Lower lobe of right lung (tissue), 2 donors: Measurements from ENCODE around the gene AHI1. TPM values are rescaled to one million over a fixed set of nuclear protein-coding genes. Genes with fewer than 3 reads are reported as not detected.
"Not testable (repeated sequence)": the region's sequence is repeated elsewhere in the genome, so short reads cannot be mapped to it uniquely, and the experiment has no call there.

Experiments used
- ATAC-seq, 2 donors: fragments of 200-7000 bp; cut with Tn5 transposase; one replicate each; pipeline ENCODE4 v1.9.1; 2020 to 2022; ENCODE audit warnings: mild to moderate bottlenecking in 2 of 2, moderate library complexity in 2 of 2
- DNase-seq: peaks from one replicate; pipeline ENCODE4 v3.0.0-alpha.2; 2020
- H3K27ac ChIP-seq: fragments of 200-600 bp; one replicate; pipeline ENCODE4 v1.8.0; 2022
- H3K27me3 ChIP-seq: fragments of 200-600 bp; one replicate; pipeline ENCODE4 v1.8.0; 2022; ENCODE audit warnings: low read depth
- H3K36me3 ChIP-seq: fragments of 200-600 bp; one replicate; pipeline ENCODE4 v1.8.0; 2022; ENCODE audit warnings: mild to moderate bottlenecking
- H3K4me1 ChIP-seq: fragments of 200-600 bp; one replicate; pipeline ENCODE4 v1.8.0; 2022
- H3K4me3 ChIP-seq: fragments of 200-600 bp; one replicate; pipeline ENCODE4 v1.8.0; 2022; ENCODE audit warnings: mild to moderate bottlenecking
- H3K9me3 ChIP-seq: fragments of 200-600 bp; one replicate; pipeline ENCODE4 v1.8.0; 2022
- CTCF ChIP-seq: fragments of 200-600 bp; IDR thresholded peaks from one replicate; pipeline ENCODE4 v1.8.0; 2022; ENCODE audit warnings: antibody characterized with exemption, mild to moderate bottlenecking
- intact Hi-C: fragments of 100-400 bp; cut with DNase I; formaldehyde crosslinking; loops from one replicate; pipeline ENCODE4 v1.11.0; 2022
- total RNA-seq: library from RNA; stranded (reverse); fragmentation: NEBNext Ultra II Directional; extraction: Animal tissue kit (Norgen Biotek cat#: 25700); gene quantifications from one replicate; pipeline ENCODE4 v1.2.1, GENCODE V29; 2021
- donor health status: DM: no; HTN: yes; CAD: no; lungs with severe emphysema.

Gene AHI1
- total RNA-seq, 1 donor from 2014 or later: 31.7 TPM

DNA sequence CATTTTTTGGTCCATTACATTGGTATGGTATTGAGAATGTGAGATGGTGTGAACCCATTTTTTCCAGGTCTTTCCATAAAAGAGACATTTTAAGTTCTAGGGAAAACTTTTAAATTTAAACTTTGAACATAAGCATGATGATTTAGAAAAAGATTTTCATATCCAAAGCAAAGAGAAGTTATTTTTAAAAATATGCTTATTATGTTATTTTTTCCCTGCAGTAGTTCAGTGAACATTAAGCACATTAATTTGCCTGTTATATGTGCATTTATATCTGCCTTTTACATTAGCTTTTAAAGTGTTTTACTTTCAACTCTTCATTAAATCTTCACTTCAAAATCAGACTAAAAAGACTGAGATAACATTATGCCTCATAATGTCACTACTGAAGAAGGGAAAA lies 116.7 kb downstream of the AHI1 start:
- Histone ChIP-seq H3K4me1 (no peaks in the 10 kb centered on the region), H3K4me3 (no peak overlapping the region), H3K27me3 (no peaks in the 10 kb centered on the region), H3K9me3 (no peaks in the 10 kb centered on the region), H3K36me3 (no peaks in the 10 kb centered on the region), H3K27ac (no peak overlapping the region)
- intact Hi-C loops: no loop called here
- DNase-seq (no peak), ATAC-seq (no peak)
- no peak for TF ChIP-seq CTCF

DNA sequence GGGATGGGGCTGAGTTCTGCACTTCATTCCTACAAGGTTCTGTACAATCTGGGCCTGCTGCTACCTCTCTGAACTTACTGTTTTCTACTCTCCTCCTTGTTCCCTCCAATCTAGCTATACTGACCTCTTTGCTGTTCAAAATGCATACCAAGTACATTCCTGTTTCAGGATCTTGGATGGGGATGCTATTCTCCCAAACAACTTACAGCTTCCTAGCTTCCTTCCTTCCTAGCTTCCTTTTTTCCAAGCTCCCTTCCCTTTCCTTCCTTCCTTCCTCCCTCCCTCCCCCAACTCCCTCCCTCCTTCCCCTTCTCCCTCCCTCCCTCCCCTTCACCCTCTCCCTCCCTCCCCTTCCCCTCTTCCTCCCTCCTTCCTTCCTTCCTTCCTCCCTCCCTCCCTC lies 117.9 kb downstream of the AHI1 start:
- no peak for ATAC-seq

GRCh38 chr6:135372758-135373157 lies 124.8 kb downstream of the AHI1 start:
- H3K27me3 ChIP-seq: no peaks in the 10 kb centered on the region

More for the DNA sequence above, 117.9 kb downstream of the AHI1 start:
- Histone ChIP-seq H3K36me3 (no peaks in the 10 kb centered on the region), H3K4me3 (no peak overlapping the region), H3K9me3 (no peaks in the 10 kb centered on the region), H3K27ac (no peak overlapping the region), H3K4me1 (no peaks in the 10 kb centered on the region), H3K27me3 (no peaks in the 10 kb centered on the region)
- DNase-seq: no peak
- no peak for TF ChIP-seq CTCF
- intact Hi-C loops: no loop called here

GRCh38 chr6:135363622-135364021 lies 133.9 kb downstream of the AHI1 start:
- ATAC-seq, DNase-seq, H3K36me3 ChIP-seq, H3K27ac ChIP-seq, H3K4me3 ChIP-seq, H3K4me1 ChIP-seq, H3K27me3 ChIP-seq, intact Hi-C loops, H3K9me3 ChIP-seq: not testable (repeated sequence)

More at GRCh38 chr6:135372758-135373157, 124.8 kb downstream of the AHI1 start:
- no peak for DNase-seq
- H3K36me3 ChIP-seq: no peaks in the 10 kb centered on the region
- no peak for ATAC-seq
- no peak for TF ChIP-seq CTCF
- no peaks in the 10 kb centered on the region for H3K9me3 ChIP-seq
- H3K27ac ChIP-seq: no peak overlapping the region
- intact Hi-C loops: no loop called here
- no peak overlapping the region for H3K4me3 ChIP-seq
- no peaks in the 10 kb centered on the region for H3K4me1 ChIP-seq

GRCh38 chr6:135362124-135362523 lies 135.4 kb downstream of the AHI1 start:
- Histone ChIP-seq H3K36me3 (no peaks in the 10 kb centered on the region), H3K9me3 (peaks cover 9% of the 10 kb centered on the region), H3K4me3 (no peak overlapping the region), H3K27ac (no peak overlapping the region), H3K4me1 (no peaks in the 10 kb centered on the region), H3K27me3 (no peaks in the 10 kb centered on the region)
- DNase-seq (no peak), ATAC-seq (no peak)
- no peak for TF ChIP-seq CTCF
- intact Hi-C loops: no loop called here

GRCh38 chr6:135360222-135360621 lies 137.3 kb downstream of the AHI1 start:
- intact Hi-C loops: no loop called here
- Histone ChIP-seq H3K9me3 (peaks cover 3% of the 10 kb centered on the region), H3K4me3 (no peak overlapping the region), H3K4me1 (no peaks in the 10 kb centered on the region), H3K27ac (no peak overlapping the region), H3K27me3 (no peaks in the 10 kb centered on the region), H3K36me3 (no peaks in the 10 kb centered on the region)
- no peak for DNase-seq
- no peak for ATAC-seq
- TF ChIP-seq CTCF: no peak
